22Rv1 (cell line): ENCODE results near the gene PTGR3.
A peak's percentile ranks its signal among the peaks of the same experiment; 100 is the strongest.

Experiments
- ZFX ChIP-seq: fragments of 450-650 bp; IDR thresholded peaks from 2 replicates; pipeline ENCODE4 v1.6.1; 2017; ENCODE audit warnings: antibody characterized with exemption, borderline replicate concordance
- TF ChIP-seq, protein P1 (sequence below): fragments of 450-650 bp; IDR thresholded peaks from 2 replicates; pipeline ENCODE4 v1.5.1; 2017; ENCODE audit warnings: mild to moderate bottlenecking

- TF ChIP-seq, protein P1, sequence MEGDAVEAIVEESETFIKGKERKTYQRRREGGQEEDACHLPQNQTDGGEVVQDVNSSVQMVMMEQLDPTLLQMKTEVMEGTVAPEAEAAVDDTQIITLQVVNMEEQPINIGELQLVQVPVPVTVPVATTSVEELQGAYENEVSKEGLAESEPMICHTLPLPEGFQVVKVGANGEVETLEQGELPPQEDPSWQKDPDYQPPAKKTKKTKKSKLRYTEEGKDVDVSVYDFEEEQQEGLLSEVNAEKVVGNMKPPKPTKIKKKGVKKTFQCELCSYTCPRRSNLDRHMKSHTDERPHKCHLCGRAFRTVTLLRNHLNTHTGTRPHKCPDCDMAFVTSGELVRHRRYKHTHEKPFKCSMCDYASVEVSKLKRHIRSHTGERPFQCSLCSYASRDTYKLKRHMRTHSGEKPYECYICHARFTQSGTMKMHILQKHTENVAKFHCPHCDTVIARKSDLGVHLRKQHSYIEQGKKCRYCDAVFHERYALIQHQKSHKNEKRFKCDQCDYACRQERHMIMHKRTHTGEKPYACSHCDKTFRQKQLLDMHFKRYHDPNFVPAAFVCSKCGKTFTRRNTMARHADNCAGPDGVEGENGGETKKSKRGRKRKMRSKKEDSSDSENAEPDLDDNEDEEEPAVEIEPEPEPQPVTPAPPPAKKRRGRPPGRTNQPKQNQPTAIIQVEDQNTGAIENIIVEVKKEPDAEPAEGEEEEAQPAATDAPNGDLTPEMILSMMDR, result 0 out of 2 replicates have a peak, but pooled peaks have one; percentile 7
- no peak for TF ChIP-seq ZFX
These were observed 47.5 kb downstream of the PTGR3 start for GRCh38 chr18:75161256-75162028.
